ENCODE measurements around the gene KIAA1217.

- TF ChIP-seq CTCF (IDR thresholded peaks at IDR 0.05; ENCODE audit: low read depth, low read length, poor library complexity, severe bottlenecking) (no peak), EZH2phosphoT487 (IDR thresholded peaks at IDR 0.05; ENCODE audit: borderline replicate concordance, low read length) (no peak)
Measured at GRCh38 chr10:24303522-24304310, 94.8 kb downstream of the KIAA1217 start.
